ENCODE results near the gene TMEM53. TPM values are rescaled to one million over a fixed set of nuclear protein-coding genes. Genes with fewer than 3 reads are reported as not detected.

TMEM53 gene
- total RNA-seq, 1 donor from 2014 or later, result 6.6 TPM

DNA sequence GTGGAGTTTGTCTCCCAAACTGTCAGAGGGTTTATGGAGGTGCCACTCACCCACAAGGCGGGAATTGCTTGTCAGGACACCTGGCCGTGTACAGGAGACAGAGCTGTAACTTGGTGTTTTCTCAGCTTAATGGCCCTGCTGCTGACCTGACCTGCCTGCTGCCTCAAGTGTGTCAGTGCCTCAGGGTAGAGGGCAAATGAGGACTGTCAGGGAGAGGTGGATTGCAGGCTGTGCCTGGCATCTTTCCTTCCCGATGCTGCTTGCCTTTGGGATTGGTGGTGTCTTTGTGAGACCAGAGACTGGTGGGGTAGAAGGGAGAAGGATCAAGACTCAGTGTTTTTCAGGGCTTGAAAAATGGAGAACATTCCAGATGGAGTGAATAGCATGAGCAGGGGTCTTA, 31.4 kb downstream of the TMEM53 start:
- peaks cover 16% of the 10 kb centered on the region for H3K4me1 Mint-ChIP-seq (ENCODE audit: unreplicated experiment)
- H3K36me3 Mint-ChIP-seq (ENCODE audit: unreplicated experiment), result peaks cover 33% of the 10 kb centered on the region
- no peak overlapping the region for H3K27ac Mint-ChIP-seq (ENCODE audit: unreplicated experiment)
- no peak overlapping the region for H3K4me3 Mint-ChIP-seq (ENCODE audit: unreplicated experiment)
- H3K27me3 Mint-ChIP-seq (ENCODE audit: unreplicated experiment), result no peaks in the 10 kb centered on the region
- TF ChIP-seq CTCF (IDR thresholded peaks at IDR 0.05), result no peak
- DNase-seq (ENCODE audit: extremely low spot score, unreplicated experiment), result no peak
- H3K9me3 Mint-ChIP-seq (ENCODE audit: unreplicated experiment), result no peaks in the 10 kb centered on the region

DNA sequence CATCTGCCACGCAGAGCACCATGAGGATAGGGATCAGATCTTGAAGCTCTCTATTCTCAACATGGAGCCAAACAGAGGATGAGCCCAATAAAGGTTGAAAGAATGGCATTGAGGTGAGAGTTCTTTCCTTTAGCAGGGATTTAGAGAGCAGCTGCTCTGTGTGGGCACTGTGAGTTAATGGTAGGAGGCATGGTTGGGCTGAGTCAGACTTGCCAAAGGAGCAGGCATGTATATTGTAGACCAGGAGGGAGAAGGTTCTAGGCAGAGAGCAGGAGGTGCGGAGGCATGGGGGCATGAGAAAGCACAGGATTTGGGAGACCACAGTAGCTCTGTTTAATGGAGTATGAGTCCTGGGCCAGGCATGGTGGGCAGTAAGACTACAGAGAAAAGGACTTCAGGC, 32.0 kb downstream of the TMEM53 start:
- no peak for TF ChIP-seq CTCF (IDR thresholded peaks at IDR 0.05)
- DNase-seq (ENCODE audit: extremely low spot score, unreplicated experiment), result no peak
- H3K4me3 Mint-ChIP-seq (ENCODE audit: unreplicated experiment), result no peak overlapping the region
- H3K9me3 Mint-ChIP-seq (ENCODE audit: unreplicated experiment), result no peaks in the 10 kb centered on the region
- H3K27me3 Mint-ChIP-seq (ENCODE audit: unreplicated experiment), result no peaks in the 10 kb centered on the region
- H3K4me1 Mint-ChIP-seq (ENCODE audit: unreplicated experiment), result peaks cover 16% of the 10 kb centered on the region
- H3K36me3 Mint-ChIP-seq (ENCODE audit: unreplicated experiment), result peaks cover 36% of the 10 kb centered on the region
- H3K27ac Mint-ChIP-seq (ENCODE audit: unreplicated experiment), result peak overlapping the region; percentile 64

GRCh38 chr1:44641126-44642102, 32.9 kb downstream of the TMEM53 start:
- DNase-seq (ENCODE audit: extremely low spot score, unreplicated experiment), result no peak
- Mint-ChIP-seq H3K4me3 (ENCODE audit: unreplicated experiment) (no peak overlapping the region), H3K27me3 (ENCODE audit: unreplicated experiment) (no peaks in the 10 kb centered on the region), H3K9me3 (ENCODE audit: unreplicated experiment) (no peaks in the 10 kb centered on the region), H3K27ac (ENCODE audit: unreplicated experiment) (no peak overlapping the region), H3K36me3 (ENCODE audit: unreplicated experiment) (peaks cover 40% of the 10 kb centered on the region), H3K4me1 (ENCODE audit: unreplicated experiment) (peaks cover 16% of the 10 kb centered on the region)
- TF ChIP-seq CTCF (IDR thresholded peaks at IDR 0.05), result no peak

DNA sequence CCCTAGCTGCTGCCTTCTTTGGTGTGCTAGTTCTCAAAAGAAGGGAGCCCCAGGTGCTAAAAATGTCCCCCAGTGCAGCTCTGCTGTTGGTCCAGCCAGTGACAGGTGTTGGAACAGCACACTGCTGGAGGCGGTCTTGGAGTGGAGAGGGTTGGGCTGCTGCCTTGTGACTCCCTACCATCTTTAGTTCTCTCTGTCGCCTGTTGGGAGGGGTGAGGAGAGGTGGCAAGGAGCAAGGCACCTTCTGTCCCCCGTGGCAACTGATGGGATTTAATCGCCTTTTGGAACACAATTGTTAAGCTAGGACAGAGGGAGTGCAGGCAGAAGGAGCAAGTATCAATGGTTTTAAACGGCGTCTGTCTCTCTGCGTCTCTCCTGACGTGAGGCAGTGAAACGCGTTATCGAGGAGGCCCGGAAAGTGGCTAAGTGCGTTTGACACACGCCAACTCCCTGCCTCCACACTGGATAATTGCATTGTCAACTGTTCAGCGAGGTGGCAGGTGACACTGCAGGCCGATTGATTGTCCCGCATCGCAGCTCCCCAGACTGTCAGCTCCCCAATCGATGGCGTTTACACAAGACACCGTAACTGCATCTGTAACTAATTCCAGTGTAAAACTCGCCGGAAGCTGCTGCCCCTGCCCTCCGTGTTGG, 34.0 kb downstream of the TMEM53 start:
- H3K4me3 Mint-ChIP-seq (ENCODE audit: unreplicated experiment), result no peak overlapping the region
- H3K9me3 Mint-ChIP-seq (ENCODE audit: unreplicated experiment), result no peaks in the 10 kb centered on the region
- TF ChIP-seq CTCF (IDR thresholded peaks at IDR 0.05), result no peak
- H3K4me1 Mint-ChIP-seq (ENCODE audit: unreplicated experiment), result peaks cover 16% of the 10 kb centered on the region
- no peaks in the 10 kb centered on the region for H3K27me3 Mint-ChIP-seq (ENCODE audit: unreplicated experiment)
- H3K27ac Mint-ChIP-seq (ENCODE audit: unreplicated experiment), result no peak overlapping the region
- peaks cover 49% of the 10 kb centered on the region for H3K36me3 Mint-ChIP-seq (ENCODE audit: unreplicated experiment)
- DNase-seq (ENCODE audit: extremely low spot score, unreplicated experiment), result no peak
